ENCODE results near the gene IQSEC1. TPM values are rescaled to one million over a fixed set of nuclear protein-coding genes. Genes with fewer than 3 reads are reported as not detected.

The IQSEC1 gene
- total and polyA plus RNA-seq, 2 of the 8 experiments (the other 6 are each of a cell fraction or from before 2014, with no cell fraction given), result 6.8 to 28.8 TPM

DNA sequence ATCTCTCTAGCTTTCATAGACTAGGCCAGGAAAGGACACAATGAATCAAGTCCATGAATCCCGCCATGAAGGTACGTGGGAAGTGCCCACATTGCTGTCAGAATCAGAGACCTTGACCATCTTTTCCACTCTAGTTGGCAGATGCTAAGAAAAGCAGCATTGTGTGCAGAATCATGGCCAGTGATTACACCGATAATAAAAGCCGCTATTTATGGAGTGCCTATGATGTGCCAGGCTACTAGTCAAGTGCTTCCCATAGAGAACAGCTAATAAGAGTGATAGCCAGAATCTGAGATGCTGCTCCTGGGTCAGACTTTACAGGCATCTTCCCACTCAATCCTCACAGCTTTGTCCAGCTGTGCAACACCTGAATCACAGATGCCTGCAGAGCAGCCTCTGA, 218.7 kb downstream of the IQSEC1 start:
- H3K36me3 ChIP-seq (ENCODE audit: control insufficient read depth in 2 of 4, insufficient read depth in 4 of 4, low read length in 3 of 4), result no peaks in the 10 kb centered on the region
- no peaks in the 10 kb centered on the region for H4K20me1 ChIP-seq (replicated peaks in 1 of 2; ENCODE audit: control insufficient read depth in 1 of 2, insufficient read depth in 2 of 2, low read length in 2 of 2)
- H2BK12ac ChIP-seq (ENCODE audit: low read depth, low read length), result no peak overlapping the region
- peaks cover 0 to 5% of the 10 kb centered on the region in 2 experiments; a peak in 2 of 4 replicates for H3K9me3 ChIP-seq (ENCODE audit: insufficient read depth in 2 of 2, low read depth in 1 of 2, low read length in 1 of 2)
- H3K9ac ChIP-seq (replicated peaks in 1 of 4; ENCODE audit: extremely low read depth in 1 of 4, low read depth in 3 of 4, low read length in 3 of 4), result no peak overlapping the region
- no peak overlapping the region for H3K4ac ChIP-seq (replicated peaks; ENCODE audit: insufficient read length, low read depth, low read length)
- ChIA-PET POLR2A (ENCODE audit: partially characterized antibody) (interaction anchor here (1.1 to 22.9 kb wide), 3 partner anchors 9 to 17 kb away, joined by 3 to 314 read pairs (median 3); partner anchors contain the start of gene RPL32), CTCF (ENCODE audit: partially characterized antibody) (interaction anchor here (0.9 to 4.6 kb wide), 5 partner anchors 12 to 39 kb away, joined by 3 to 23 read pairs (median 4); partner anchors contain the start of gene RPL32)
- H2BK15ac ChIP-seq (ENCODE audit: low read length), result no peak overlapping the region
- H3K4me1 ChIP-seq (replicated peaks in 1 of 4; ENCODE audit: control insufficient read depth in 3 of 4, insufficient read depth in 4 of 4, low read length in 3 of 4), result peaks cover 0 to 3% (median 0%) of the 10 kb centered on the region in 4 experiments; a peak in 2 of 7 replicates
- H2BK5ac ChIP-seq (ENCODE audit: low read depth, low read length), result no peak overlapping the region
- DNase-seq (ENCODE audit: low read depth in 1 of 2, low spot score in 2 of 2) (no peak), FAIRE-seq (no peak)
- no peak overlapping the region for H3K18ac ChIP-seq (ENCODE audit: extremely low read depth, low read length)
- no peaks in the 10 kb centered on the region for H3K79me1 ChIP-seq (ENCODE audit: low read depth, low read length)
- no peak overlapping the region for H4K91ac ChIP-seq (replicated peaks; ENCODE audit: insufficient read length, low read length)
- peaks cover 0 to 4% (median 0%) of the 10 kb centered on the region in 4 experiments; a peak in 2 of 7 replicates for H3K27me3 ChIP-seq (replicated peaks in 1 of 4; ENCODE audit: control insufficient read depth in 3 of 4, extremely low read depth in 1 of 4, insufficient read depth in 3 of 4, low read length in 3 of 4)
- H2AFZ ChIP-seq (ENCODE audit: low read length), result no peak overlapping the region
- H3K14ac ChIP-seq (ENCODE audit: insufficient read length), result no peak overlapping the region
- H2AK5ac ChIP-seq (ENCODE audit: low read depth, low read length), result no peak overlapping the region
- no peak overlapping the region for H2BK20ac ChIP-seq (ENCODE audit: low read length)
- H4K5ac ChIP-seq (ENCODE audit: insufficient read length, low read depth, low read length), result no peak overlapping the region
- 94% methylated on average over 4 of the region's 4 CpGs; no CpG with 5 or more reads in 1 of the 2 experiments for WGBS, 2 experiments (ENCODE audit: extremely low coverage in 1 of 2, insufficient coverage in 1 of 2, insufficient read length in 1 of 2, insufficient replicate concordance in 2 of 2, low coverage in 1 of 2, low lambda C conversion rate in 2 of 2, missing lambda C conversion rate in 1 of 2)
- H2BK120ac ChIP-seq (replicated peaks; ENCODE audit: low read depth, low read length), result no peak overlapping the region
- H3K23me2 ChIP-seq (ENCODE audit: low read depth, low read length), result no peaks in the 10 kb centered on the region
- H3K4me2 ChIP-seq (ENCODE audit: insufficient read depth in 1 of 2, low read depth in 2 of 2, low read length in 2 of 2), result no peak overlapping the region
- H3K23ac ChIP-seq (ENCODE audit: insufficient read length), result no peak overlapping the region
- H3K4me3 ChIP-seq (ENCODE audit: extremely low read depth in 1 of 4, insufficient read depth in 2 of 4, low read depth in 3 of 4, low read length in 4 of 4), result no peak overlapping the region
- H3K56ac ChIP-seq (replicated peaks; ENCODE audit: insufficient read length, low read depth, low read length), result no peak overlapping the region
- H3K79me2 ChIP-seq (ENCODE audit: control insufficient read depth in 1 of 2, insufficient read depth in 2 of 2, low read length in 2 of 2), result no peaks in the 10 kb centered on the region
- no peak overlapping the region for H3K27ac ChIP-seq (ENCODE audit: low read depth, low read length)
- no peak overlapping the region for H4K8ac ChIP-seq (ENCODE audit: extremely low read depth, insufficient read depth, low read length)
- TF ChIP-seq CREB1 (IDR thresholded peaks at IDR 0.05) (no peak), CTBP2 (IDR thresholded peaks at IDR 0.05; ENCODE audit: borderline replicate concordance, insufficient read depth, insufficient read length, low read length) (no peak), CHD1 (IDR thresholded peaks at IDR 0.05; ENCODE audit: low read depth, low read length) (no peak), GABPA (IDR thresholded peaks at IDR 0.05; ENCODE audit: borderline replicate concordance, insufficient read depth, low read length) (no peak), USF2 (IDR thresholded peaks at IDR 0.05; ENCODE audit: low read length) (no peak), KDM5A (IDR thresholded peaks at IDR 0.05; ENCODE audit: low read length) (no peak), SP1 (IDR thresholded peaks at IDR 0.05; ENCODE audit: low read depth, low read length) (no peak)
